Natural killer cell treated with Interleukin-12 subunit alpha and Interleukin-12 subunit beta and Interleukin-15 and Interleukin-18, amount 100 ng/mL, for 72 hours (primary cell): ENCODE results near the gene TMPRSS13. TPM values are rescaled to one million over a fixed set of nuclear protein-coding genes. Genes with fewer than 3 reads are reported as not detected.
"Not testable (repeated sequence)": the region's sequence is repeated elsewhere in the genome, so short reads cannot be mapped to it uniquely, and the experiment has no call there.

Source experiments
- ATAC-seq, 2 donors: fragments of 150-1000 bp; cut with Tn5 transposase in 1 of 2; sonication (Bioruptor Pico), chemical (Tn5 transposase) in 1 of 2; 2 replicates each; pipeline ENCODE4 v1.10.0; 2021
- DNase-seq: peaks from one replicate; pipeline ENCODE4 v3.0.0; 2022; ENCODE audit warnings: low spot score
- H3K27ac Mint-ChIP-seq, 2 donors: 1 replicate in 1 of 2; 2 replicates in 1 of 2; pipeline ENCODE4 v1.8.0; 2022; ENCODE audit warnings: mixed read lengths in 2 of 2, mild to moderate bottlenecking in 1 of 2, moderate library complexity in 1 of 2
- H3K27me3 Mint-ChIP-seq, 2 donors: 1 replicate in 1 of 2; 2 replicates in 1 of 2; pipeline ENCODE4 v1.8.0; 2022; ENCODE audit warnings: mixed read lengths in 2 of 2
- H3K36me3 Mint-ChIP-seq: one replicate; pipeline ENCODE4 v1.8.0; 2022; ENCODE audit warnings: mixed read lengths
- H3K4me1 Mint-ChIP-seq, 2 donors: 1 replicate in 1 of 2; 2 replicates in 1 of 2; pipeline ENCODE4 v1.8.0; 2022; ENCODE audit warnings: low read depth in 2 of 2, mixed read lengths in 2 of 2, mild to moderate bottlenecking in 1 of 2
- H3K4me3 Mint-ChIP-seq: one replicate; pipeline ENCODE4 v1.8.0; 2022; ENCODE audit warnings: mixed read lengths
- H3K9me3 Mint-ChIP-seq: 2 replicates; pipeline ENCODE4 v1.8.0; 2022; ENCODE audit warnings: mixed read lengths
- total RNA-seq, 2 donors: library from RNA; stranded (reverse); gene quantifications; one replicate each; pipeline ENCODE4 v1.2.3, GENCODE V29; 2022

The TMPRSS13 gene
- total RNA-seq, 2 donors from 2014 or later, result 0.19 to 0.36 TPM

- no peak for ATAC-seq
- Mint-ChIP-seq H3K9me3 (peaks cover 8% of the 10 kb centered on the region), H3K4me3 (no peak overlapping the region), H3K4me1 (peaks cover 20 to 29% of the 10 kb centered on the region in 2 donors), H3K36me3 (peaks cover 18% of the 10 kb centered on the region), H3K27me3 (no peaks in the 10 kb centered on the region), H3K27ac (no peak overlapping the region)
- no peak for DNase-seq
Observed at GRCh38 chr11:117962826-117963225, 33.6 kb upstream of the TMPRSS13 start.

- Mint-ChIP-seq H3K4me3 (no peak overlapping the region), H3K9me3 (peaks cover 8% of the 10 kb centered on the region), H3K4me1 (peaks cover 20 to 29% of the 10 kb centered on the region in 2 donors), H3K27me3 (no peaks in the 10 kb centered on the region), H3K36me3 (peaks cover 24% of the 10 kb centered on the region), H3K27ac (no peak overlapping the region)
- ATAC-seq (no peak), DNase-seq (no peak)
Observed at GRCh38 chr11:117961896-117962295, 32.7 kb upstream of the TMPRSS13 start.

DNA sequence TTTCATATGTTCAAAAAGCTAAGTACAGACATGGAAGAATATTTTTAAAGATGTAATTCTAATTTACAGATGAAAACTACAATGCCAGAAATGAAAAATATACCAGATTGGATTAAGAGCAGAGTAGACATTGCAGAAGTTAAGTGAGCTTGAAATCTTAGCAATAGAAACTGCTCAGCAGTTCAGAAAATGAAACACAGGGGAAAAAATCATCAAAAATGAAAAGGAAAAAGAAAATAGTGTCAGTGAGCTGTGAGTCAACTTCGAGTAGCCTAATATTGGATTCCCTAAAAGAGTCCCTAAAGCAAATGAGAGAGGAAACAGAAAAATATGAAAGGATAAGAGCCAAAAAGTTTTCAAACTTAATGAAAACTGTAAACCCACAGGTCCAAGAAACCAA is 31.2 kb upstream of the TMPRSS13 start:
- Mint-ChIP-seq H3K36me3 (peaks cover 35% of the 10 kb centered on the region), H3K9me3 (peaks cover 13% of the 10 kb centered on the region), H3K4me1 (peaks cover 22 to 29% of the 10 kb centered on the region in 2 donors), H3K4me3 (no peak overlapping the region), H3K27ac (peak overlapping the region; percentile 30 to 90), H3K27me3 (no peaks in the 10 kb centered on the region)
- ATAC-seq (no peak), DNase-seq (no peak)

DNA sequence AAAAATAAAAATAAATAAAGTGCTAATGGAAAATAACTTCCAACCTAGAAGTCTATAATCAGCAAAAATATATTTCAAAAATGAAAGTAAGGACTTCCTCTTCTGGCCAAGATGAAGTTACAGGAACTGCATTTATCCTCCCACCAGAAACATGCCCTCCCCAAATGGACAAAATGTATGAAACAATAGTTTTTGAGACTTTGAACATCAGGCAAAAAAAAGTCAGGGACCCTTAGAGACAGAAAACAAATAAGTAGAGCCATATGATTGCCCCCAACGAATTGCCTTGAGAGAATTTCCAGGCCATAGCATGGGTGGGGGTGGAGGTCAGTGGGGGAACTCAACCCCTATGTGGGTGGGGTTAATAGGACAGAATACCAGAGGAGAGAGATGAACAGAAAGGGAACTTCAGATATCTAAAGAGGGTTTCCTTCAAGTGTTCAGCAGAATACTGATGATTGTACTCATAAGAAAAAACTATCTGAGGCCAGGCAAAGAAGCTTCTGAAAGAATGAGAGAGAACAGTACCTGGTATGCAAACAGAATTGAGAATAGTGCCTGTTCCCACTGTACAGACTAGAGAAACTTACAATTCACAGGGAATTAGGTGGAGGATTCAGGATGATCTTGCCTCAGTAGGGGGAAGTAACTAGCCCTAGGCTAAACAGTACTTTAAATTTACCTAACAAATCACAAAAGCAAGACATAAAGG is 30.4 kb upstream of the TMPRSS13 start:
- ATAC-seq (no peak), DNase-seq (no peak)
- Mint-ChIP-seq H3K36me3 (peaks cover 35% of the 10 kb centered on the region), H3K9me3 (peaks cover 13% of the 10 kb centered on the region), H3K27me3 (no peaks in the 10 kb centered on the region), H3K4me1 (peaks cover 22 to 29% of the 10 kb centered on the region in 2 donors), H3K4me3 (peak overlapping the region; percentile 68), H3K27ac (peak overlapping the region; percentile 30 to 90)

GRCh38 chr11:117958949-117959348 is 29.7 kb upstream of the TMPRSS13 start:
- H3K36me3 Mint-ChIP-seq, result peaks cover 35% of the 10 kb centered on the region
- peaks cover 22 to 29% of the 10 kb centered on the region in 2 donors for H3K4me1 Mint-ChIP-seq

DNA sequence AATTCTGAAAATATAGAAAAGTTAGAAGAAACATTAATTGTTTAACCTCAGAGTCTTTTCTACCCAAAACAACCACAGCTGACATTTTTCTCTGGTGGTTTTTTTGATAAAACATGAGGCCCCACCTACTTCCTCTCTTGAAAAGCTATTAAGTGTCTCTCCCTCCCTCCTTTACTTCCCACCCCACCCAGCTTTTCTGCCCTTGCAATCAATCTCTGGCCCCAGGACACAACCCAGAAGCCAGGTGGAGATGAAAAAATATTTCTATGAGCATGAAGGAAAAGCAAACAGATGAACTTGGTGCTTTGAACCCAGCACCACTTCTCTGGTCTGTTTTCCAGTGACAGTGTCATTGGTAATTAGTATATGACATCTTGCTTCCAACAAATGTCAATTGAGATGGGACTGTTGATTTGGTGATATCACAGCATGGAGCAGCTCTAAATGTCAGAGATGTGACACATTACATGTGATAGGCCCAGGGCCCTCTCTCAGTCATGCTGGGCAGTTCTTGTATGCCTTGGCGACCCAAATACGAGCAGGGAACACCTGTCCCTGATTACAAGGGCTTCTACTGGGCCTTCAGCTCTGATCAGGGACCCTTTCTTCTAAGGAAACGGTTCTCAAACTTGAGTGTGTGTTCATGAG is 23.9 kb upstream of the TMPRSS13 start:
- peaks cover 44 to 46% of the 10 kb centered on the region in 2 donors for H3K4me1 Mint-ChIP-seq
- peak overlapping the region; percentile 49 to 88 for H3K27ac Mint-ChIP-seq
- H3K9me3 Mint-ChIP-seq, result peaks cover 6% of the 10 kb centered on the region
- H3K27me3 Mint-ChIP-seq, result no peaks in the 10 kb centered on the region
- H3K4me3 Mint-ChIP-seq, result peak overlapping the region; percentile 69
- H3K36me3 Mint-ChIP-seq, result peaks cover 21% of the 10 kb centered on the region
- no peak for ATAC-seq
- no peak for DNase-seq

More at GRCh38 chr11:117958949-117959348, 29.7 kb upstream of the TMPRSS13 start:
- no peaks in the 10 kb centered on the region for H3K27me3 Mint-ChIP-seq
- DNase-seq (no peak), ATAC-seq (no peak)
- peaks cover 13% of the 10 kb centered on the region for H3K9me3 Mint-ChIP-seq
- H3K4me3 Mint-ChIP-seq, result peak overlapping the region; percentile 29
- peak overlapping the region; percentile 34 to 90 for H3K27ac Mint-ChIP-seq

GRCh38 chr11:117950993-117951961 is 22.1 kb upstream of the TMPRSS13 start:
- no peak for DNase-seq

DNA sequence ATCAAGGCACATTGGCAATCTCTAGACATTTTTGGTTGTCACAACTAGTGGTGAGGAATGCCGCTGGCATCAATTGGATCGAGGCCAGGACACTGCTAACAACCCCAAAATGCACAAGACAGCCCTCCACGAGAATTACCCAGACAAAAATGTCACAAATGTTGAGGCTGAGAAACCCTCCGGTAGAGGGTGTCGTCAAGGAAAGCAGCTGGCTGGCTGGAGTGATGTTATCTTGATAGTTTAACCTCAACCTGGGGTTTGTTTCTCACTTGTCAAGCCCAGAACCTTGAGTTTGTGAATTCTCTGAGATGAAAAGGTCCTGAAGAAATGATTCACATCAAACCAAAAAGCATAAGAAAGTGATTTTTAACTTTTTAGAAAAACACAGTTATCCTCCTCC is 21.1 kb upstream of the TMPRSS13 start:
- peak; percentile 37 to 51 for ATAC-seq
- Mint-ChIP-seq H3K4me1 (peaks cover 59 to 63% of the 10 kb centered on the region in 2 donors), H3K36me3 (no peaks in the 10 kb centered on the region), H3K4me3 (peak overlapping the region; percentile 69), H3K27me3 (no peaks in the 10 kb centered on the region), H3K27ac (peak overlapping the region; percentile 60 to 78), H3K9me3 (no peaks in the 10 kb centered on the region)
- no peak for DNase-seq

More at GRCh38 chr11:117950993-117951961, 22.1 kb upstream of the TMPRSS13 start:
- peaks cover 3% of the 10 kb centered on the region for H3K9me3 Mint-ChIP-seq
- peaks cover 5% of the 10 kb centered on the region for H3K36me3 Mint-ChIP-seq
- peak overlapping the region; percentile 60 to 78 for H3K27ac Mint-ChIP-seq
- H3K27me3 Mint-ChIP-seq, result no peaks in the 10 kb centered on the region
- peak overlapping the region; percentile 69 for H3K4me3 Mint-ChIP-seq
- ATAC-seq, result peak; percentile 44 to 67
- peaks cover 54 to 59% of the 10 kb centered on the region in 2 donors for H3K4me1 Mint-ChIP-seq

- H3K36me3 Mint-ChIP-seq, result no peaks in the 10 kb centered on the region
- H3K27me3 Mint-ChIP-seq, result no peaks in the 10 kb centered on the region
- peaks cover 68 to 72% of the 10 kb centered on the region in 2 donors for H3K4me1 Mint-ChIP-seq
- peak overlapping the region; percentile 19 to 78 for H3K27ac Mint-ChIP-seq
- H3K9me3 Mint-ChIP-seq, result no peaks in the 10 kb centered on the region
- DNase-seq (no peak), ATAC-seq (no peak)
- no peak overlapping the region for H3K4me3 Mint-ChIP-seq
Observed at GRCh38 chr11:117949062-117949461, 19.9 kb upstream of the TMPRSS13 start.

- H3K27ac Mint-ChIP-seq, result peak overlapping the region in 1 of 2 donors; percentile 78
- not testable (repeated sequence) for H3K36me3 Mint-ChIP-seq, ATAC-seq, H3K9me3 Mint-ChIP-seq, DNase-seq, H3K4me3 Mint-ChIP-seq, H3K27me3 Mint-ChIP-seq
- H3K4me1 Mint-ChIP-seq, result peaks cover 68 to 75% of the 10 kb centered on the region in 2 donors
Observed at GRCh38 chr11:117948466-117948865, 19.3 kb upstream of the TMPRSS13 start.

DNA sequence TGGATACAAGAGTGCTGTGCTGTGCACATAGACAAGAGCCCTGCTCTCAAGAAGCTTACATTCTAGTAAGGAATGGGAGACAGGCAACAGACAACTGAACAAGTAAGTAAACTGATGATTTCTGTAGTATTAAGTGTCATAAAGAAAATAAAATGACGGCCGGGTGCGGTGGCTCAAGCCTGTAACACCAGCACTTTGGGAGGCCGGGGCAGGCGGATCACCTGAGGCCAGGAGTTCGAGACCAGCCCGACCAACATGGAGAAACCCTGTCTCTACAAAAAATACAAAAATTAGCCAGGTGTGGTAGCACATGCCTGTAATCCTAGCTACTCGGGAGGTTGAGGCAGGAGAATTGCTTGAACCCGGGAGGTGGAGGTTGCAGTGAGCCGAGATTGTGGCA is 18.5 kb upstream of the TMPRSS13 start:
- DNase-seq, H3K27me3 Mint-ChIP-seq, H3K36me3 Mint-ChIP-seq, H3K9me3 Mint-ChIP-seq, ATAC-seq, H3K4me3 Mint-ChIP-seq: not testable (repeated sequence)
- peaks cover 66 to 72% of the 10 kb centered on the region in 2 donors for H3K4me1 Mint-ChIP-seq
- peak overlapping the region; percentile 46 to 84 for H3K27ac Mint-ChIP-seq

DNA sequence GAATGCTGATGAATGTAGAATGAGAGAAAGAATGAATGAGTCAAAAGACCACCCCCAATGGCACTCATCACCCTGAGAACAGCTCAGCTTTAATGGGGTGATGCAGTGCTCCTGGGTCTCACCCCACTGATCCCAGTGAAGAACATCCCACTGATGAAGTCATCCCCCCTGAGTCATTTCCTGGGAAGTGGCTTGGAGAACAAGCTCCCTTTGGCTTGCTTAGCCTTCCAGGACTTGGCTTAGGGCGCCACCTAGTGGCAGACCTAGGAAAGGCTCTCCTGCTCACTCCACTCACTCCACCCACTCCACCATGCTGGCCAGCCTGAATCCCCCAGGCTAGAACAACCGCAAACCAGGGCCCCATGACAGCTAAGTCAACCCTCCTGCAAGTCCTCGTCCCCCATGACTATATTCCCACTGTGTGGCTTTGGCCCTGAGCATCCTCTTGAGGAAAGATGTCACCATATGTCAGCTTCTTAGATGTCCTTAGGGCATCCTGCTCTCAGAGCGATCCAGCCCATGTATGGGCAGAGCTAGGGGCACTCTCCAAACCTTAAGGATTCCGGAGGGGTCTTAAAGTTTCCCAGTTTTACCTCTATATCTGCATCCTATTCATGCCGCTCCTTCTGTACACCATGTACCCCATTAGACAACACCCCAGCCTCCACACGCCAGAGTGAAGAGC is 17.8 kb upstream of the TMPRSS13 start:
- H3K4me1 Mint-ChIP-seq, result peaks cover 69 to 74% of the 10 kb centered on the region in 2 donors
- H3K27me3 Mint-ChIP-seq, result peaks cover 0 to 8% of the 10 kb centered on the region in 2 donors
- peak; percentile 87 for DNase-seq
- no peak overlapping the region for H3K4me3 Mint-ChIP-seq
- ATAC-seq, result peak; percentile 69 to 83
- peak overlapping the region; percentile 46 to 84 for H3K27ac Mint-ChIP-seq
- H3K9me3 Mint-ChIP-seq, result no peaks in the 10 kb centered on the region
- H3K36me3 Mint-ChIP-seq, result peaks cover 5% of the 10 kb centered on the region
